HG03095 (cell line): ENCODE results near the gene IFT27.
"Not testable (repeated sequence)": the region's sequence is repeated elsewhere in the genome, so short reads cannot be mapped to it uniquely, and the experiment has no call there.

Experiments
- ATAC-seq: cut with Tn5 transposase; IDR thresholded peaks from one replicate; pipeline ENCODE4 v1.9.1; 2021; ENCODE audit warnings: moderate library complexity; ENCODE audit not compliant: unreplicated experiment

Gene IFT27

DNA sequence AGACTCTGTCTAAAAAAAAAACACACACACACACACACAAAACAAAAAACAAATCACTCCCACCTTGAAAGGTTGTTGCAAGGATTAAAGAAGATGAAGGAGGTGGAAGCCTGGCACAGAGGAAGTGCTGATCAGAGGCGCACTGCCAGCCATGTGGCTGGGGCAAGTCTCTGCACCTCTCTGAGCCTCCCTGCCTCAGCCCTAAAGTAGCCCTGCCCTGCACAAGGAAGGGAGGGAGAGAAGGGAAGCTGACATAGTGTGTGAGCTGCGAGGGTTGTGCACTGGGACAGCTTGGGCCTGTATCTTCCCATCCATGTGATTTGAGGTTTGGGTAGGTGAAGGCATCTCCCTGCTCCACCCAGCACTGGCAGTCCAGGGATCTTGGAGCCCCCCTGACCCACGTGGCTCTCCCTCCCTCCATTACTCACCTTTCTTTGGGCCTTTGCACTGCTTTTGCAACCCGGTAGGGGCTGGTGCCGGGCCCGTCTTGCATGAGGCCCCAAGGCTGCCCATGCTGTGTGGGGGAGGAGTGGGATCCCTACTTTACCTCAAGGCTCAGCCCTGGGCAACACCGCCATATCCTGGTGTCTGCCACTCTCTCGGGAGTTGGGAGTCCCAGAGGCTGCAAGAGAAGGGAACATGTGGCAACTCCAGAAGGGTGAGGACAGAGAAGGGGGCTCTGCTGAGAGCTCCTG is 30.5 kb downstream of the IFT27 start:
- no peak for ATAC-seq

- no peak for ATAC-seq
These were observed 31.1 kb downstream of the IFT27 start for GRCh38 chr22:36744791-36745190.

- no peak for ATAC-seq
These were observed 31.5 kb downstream of the IFT27 start for GRCh38 chr22:36744413-36744765.

DNA sequence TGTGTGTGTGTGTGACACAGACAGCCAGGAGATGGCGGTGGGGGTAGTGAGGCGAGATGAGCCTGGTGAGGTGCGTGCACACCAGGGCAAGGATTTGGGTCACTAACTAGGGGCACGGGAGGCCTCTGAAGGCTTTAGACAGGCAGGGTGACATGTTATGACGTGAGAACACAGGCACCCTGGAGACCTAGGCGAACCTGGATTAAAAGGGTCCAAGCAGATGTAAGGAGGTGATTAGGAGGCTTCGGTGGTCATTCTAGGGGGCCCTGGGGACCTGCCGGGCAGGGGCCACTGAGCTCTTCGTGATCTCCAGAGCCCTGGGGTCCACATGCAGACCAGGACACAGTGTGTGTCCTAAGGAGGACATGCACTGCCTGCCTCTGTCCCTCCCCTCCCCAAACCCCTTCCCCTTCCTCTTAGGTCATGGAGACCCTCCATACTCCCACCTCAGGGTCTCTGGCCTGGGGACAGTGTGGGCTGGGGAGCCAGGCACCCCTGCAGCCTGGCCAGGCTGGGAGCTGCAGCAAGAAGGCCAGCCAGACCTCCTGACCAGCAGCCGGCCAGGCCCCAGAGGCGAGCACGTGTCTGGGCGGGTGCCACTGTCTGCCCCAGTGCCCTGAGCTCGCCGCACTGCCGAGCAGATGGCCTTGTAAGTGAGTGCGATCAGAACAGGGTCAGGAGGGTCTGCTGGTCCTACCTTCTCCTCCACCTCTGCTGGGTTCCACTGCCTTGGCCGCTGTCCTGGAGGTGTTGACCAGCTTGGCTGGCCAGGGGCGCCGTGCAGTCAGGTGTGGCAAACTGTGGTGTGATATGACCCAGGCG is 32.1 kb downstream of the IFT27 start:
- no peak for ATAC-seq

DNA sequence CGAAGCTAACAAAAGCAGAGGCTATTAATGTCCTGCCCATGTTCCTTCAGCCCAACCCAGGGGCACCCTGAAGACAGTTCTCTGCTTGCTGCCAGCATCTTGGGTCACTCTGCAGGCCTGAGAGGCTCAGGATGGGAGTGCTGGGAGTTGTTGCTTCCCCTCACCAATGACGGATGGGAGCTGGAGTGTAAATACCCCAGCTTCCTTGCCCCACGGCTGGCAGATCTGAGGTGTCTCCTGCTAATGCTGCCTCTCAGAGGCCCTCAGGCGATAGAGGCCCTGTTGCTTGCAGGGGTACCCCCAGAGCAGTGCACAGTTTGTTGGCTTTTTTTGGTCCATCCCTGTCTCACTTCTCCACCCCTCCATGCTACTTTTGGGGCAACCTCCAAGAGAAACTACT is 32.9 kb downstream of the IFT27 start:
- no peak for ATAC-seq

- no peak for ATAC-seq
These were observed 34.0 kb downstream of the IFT27 start for GRCh38 chr22:36741968-36742367.

GRCh38 chr22:36741204-36741793 is 34.6 kb downstream of the IFT27 start:
- no peak for ATAC-seq

DNA sequence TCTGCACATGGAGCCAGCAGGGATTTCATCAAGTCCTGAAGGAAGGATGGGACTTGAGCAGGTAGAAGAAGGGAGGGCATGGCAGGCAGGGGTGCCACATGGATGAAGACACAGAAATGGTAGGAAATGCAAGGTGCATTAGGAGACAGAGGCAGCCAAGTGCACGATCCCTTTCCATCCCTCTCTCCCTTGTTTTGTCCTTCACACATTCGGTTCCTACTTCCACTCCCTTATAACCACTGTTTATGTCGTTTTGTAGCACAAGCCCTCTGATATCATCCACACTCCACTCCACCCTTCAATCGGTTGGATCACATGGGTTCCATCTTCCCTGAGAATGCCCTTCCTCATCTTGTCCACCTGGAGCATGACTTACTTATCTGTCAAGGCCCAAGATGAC is 35.2 kb downstream of the IFT27 start:
- no peak for ATAC-seq

GRCh38 chr22:36739185-36739584 is 36.7 kb downstream of the IFT27 start:
- ATAC-seq = no peak

DNA sequence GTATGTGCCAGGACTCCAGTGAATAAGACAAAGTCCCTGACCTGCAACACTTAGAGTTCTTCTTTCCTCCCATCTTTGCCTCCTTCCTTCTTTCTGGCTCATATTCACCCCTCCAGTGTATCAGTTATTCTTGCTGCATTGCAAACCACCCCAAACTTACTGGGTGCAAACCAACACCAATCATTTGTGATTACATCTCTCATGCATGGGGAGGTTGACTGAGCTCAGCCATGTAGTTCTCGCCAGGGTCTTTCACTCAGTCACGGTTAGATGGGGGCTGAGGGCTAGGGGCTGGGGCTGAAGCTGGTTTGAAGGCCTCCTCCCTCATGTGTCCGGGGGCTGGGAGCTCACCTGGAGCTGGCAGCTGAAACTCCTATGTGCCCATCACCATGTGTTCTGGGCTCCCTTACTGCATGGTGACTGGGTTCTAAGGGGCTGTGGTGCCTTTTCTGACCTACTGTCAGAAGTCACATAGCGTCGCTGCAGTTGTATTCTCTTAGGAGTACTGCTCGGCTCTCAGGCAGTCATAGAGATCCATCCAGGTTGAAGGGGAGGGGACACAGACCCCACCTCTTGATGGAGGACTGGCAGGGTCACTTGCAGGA is 37.4 kb downstream of the IFT27 start:
- ATAC-seq = no peak

DNA sequence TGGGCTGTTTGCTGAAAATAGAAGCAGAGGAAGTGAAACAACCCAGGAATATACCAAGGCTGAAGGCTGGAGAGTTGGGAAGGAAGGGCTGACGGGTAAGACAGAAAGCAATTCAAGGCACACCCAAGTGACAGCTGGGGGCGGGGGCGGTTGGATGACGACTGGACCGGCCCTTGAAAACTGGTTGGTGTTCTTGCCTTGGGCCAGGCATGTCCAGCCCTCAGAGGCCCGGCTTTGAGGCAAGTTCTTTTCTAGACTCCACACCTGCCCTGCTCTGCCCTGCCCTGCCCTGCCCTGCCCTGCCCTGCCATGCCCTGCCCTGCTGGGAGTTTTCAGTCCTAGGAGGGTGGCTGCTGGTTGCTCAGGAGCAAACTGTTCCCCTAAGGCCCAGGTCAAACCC is 38.1 kb downstream of the IFT27 start:
- ATAC-seq = no peak

DNA sequence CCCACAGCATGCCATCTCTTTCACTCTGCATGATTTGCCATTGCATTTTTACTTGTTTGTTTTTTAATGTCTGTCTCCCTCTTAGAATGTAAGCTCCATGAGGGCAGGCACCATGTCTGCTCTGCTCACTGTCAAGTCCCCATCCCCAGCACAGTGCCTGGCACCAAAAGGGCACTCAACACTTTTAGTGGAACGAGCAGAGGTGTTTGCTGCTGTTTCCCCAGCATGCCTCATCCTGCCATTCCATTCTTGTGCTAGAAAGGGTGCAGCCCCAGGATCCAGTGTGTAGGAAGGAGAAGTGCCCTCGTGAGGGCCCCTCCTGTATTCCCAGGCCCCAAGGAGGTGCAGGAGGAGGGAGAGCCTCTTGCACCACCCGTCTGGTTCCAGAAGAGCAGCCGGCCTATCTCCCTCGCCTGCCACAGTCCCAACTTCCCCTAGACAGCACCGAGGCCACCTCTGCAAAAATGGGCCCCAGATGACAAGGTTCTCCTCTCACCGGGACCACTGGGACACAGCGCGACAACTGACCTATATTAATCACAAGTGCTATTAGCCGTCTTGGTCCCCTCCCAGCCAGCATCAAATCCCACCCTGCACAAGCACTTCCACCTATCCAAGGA is 39.1 kb downstream of the IFT27 start:
- ATAC-seq = no peak

GRCh38 chr22:36734171-36735058 is 41.5 kb downstream of the IFT27 start:
- ATAC-seq = no peak

- ATAC-seq = no peak
These were observed 42.6 kb downstream of the IFT27 start for GRCh38 chr22:36733271-36733670.

DNA sequence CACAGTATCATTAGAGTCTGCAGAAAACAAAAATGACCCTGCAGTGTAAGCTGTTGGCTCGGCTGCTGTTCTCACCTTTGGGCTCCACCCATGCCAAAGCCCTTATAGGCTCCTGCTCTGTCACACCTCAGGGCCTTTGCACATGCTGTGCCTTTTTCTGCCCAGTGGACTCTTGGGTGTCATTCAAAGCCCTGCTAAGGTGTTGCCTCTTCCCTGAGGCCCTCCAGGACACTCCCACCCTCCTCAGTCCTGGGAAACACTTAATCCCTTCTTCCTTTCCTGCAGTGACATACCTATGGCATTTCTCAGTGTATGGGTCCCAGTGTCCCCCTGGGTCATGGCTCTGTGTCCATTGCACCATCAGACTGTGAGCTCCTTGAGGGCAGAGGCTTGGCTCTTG is 43.3 kb downstream of the IFT27 start:
- ATAC-seq = no peak

GRCh38 chr22:36731916-36732315 is 44.0 kb downstream of the IFT27 start:
- no peak for ATAC-seq

DNA sequence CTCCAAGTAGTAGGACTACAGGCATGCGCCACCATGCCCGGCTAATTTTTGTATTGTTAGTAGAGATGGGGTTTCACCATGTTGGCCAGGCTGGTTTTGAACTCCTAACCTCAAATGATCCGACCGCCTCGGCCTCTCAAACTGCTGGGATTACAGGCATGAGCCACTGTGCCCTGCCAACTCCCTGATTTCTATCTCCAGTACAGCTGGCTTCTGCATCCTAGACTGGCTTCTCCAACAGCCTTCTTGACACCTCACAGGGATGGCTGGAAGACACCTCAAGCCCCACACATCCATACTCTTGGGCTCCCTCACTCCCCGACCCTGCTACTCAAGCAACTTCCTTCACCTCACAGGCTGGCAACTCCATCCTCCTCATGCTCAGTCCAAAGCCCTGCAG is 44.6 kb downstream of the IFT27 start:
- ATAC-seq = not testable (repeated sequence)

- no peak for ATAC-seq
These were observed 45.6 kb downstream of the IFT27 start for GRCh38 chr22:36730176-36730858.

GRCh38 chr22:36729321-36729720 is 46.6 kb downstream of the IFT27 start:
- no peak for ATAC-seq

DNA sequence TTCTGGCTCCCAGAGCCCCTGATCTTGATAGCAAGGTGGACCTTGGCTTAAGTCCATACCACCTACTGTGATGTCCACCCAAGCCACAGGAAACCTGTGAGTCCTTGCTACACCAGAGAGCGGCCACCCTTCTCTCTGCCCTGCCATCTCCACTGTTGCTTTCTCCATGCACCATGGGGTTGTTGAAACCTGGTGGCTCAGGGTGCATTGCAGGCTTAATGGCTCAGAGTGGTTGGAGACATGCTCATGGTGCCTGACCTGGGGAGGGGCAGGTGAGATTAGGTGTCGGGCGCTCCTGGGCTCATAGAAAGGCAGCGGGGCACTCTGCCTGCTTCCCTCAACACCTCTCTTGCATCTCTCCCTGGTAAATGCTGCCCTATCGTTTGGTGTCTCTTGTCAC is 47.4 kb downstream of the IFT27 start:
- ATAC-seq = no peak
